Smooth muscle cell of trachea (primary cell): Measurements from ENCODE around the gene C1RL. TPM values are rescaled to one million over a fixed set of nuclear protein-coding genes. Genes with fewer than 3 reads are reported as not detected.

Source experiments
- total RNA-seq: library from RNA; depleted of rRNA; stranded (reverse); fragments of >200 nt; gene quantifications from 2 replicates; pipeline ENCODE4 v1.2.1, GENCODE V29; 2014

Gene C1RL
- total RNA-seq: 50.2 and 82.0 TPM in 2 replicates

GRCh38 chr12:7108796-7109571, at the start of gene C1RL:
Gene C1RL (minus strand): TSS chr12:7109214. CDS start chr12:7109180, 34 bp downstream.

GRCh38 chr12:7129872-7130691, 21.1 kb upstream of the C1RL start, which contains the start of gene CLSTN3:
Gene CLSTN3 (plus strand): TSS chr12:7130371. CDS start chr12:7130649, 278 bp downstream.

GRCh38 chr12:7128681-7129286, 19.8 kb upstream of the C1RL start, which contains the start of gene RBP5:
Gene RBP5 (minus strand): TSS chr12:7128889. CDS start chr12:7128775, 114 bp downstream.

GRCh38 chr12:7092229-7092985, 16.6 kb downstream of the C1RL start, which contains the start of gene C1R:
Gene C1R (minus strand): TSS chr12:7092445. CDS start chr12:7092388, 57 bp downstream.

GRCh38 chr12:7060353-7060954, 48.6 kb downstream of the C1RL start, which contains the start of gene C1S:
Gene C1S (plus strand): TSS chr12:7060718. CDS start chr12:7061913, 1,195 bp downstream.

Other genes with a start within 250 kb of the C1RL start
- 1,080 and 1,447 TPM in 2 replicates for gene TPI1, start 241.7 kb downstream of the C1RL start, total RNA-seq
- gene SPSB2, start 235.9 kb downstream of the C1RL start, total RNA-seq: 6.3 and 14.1 TPM in 2 replicates
- gene LRRC23, start 204.4 kb downstream of the C1RL start, total RNA-seq: 13.2 and 14.9 TPM in 2 replicates
- gene ENO2, start 194.6 kb downstream of the C1RL start, total RNA-seq: 20.1 and 29.3 TPM in 2 replicates
- 16.9 and 31.9 TPM in 2 replicates for gene ATN1, start 181.3 kb downstream of the C1RL start, total RNA-seq
- gene RNU7-1, start 165.4 kb downstream of the C1RL start, total RNA-seq: not detected in 2 replicates
- gene C12orf57, start 165.2 kb downstream of the C1RL start, total RNA-seq: 61.5 and 94.6 TPM in 2 replicates
- under 0.01 TPM in 1 of 2 replicates, not detected in the other for gene PTPN6, start 157.9 kb downstream of the C1RL start, total RNA-seq
- gene PHB2, start 138.6 kb downstream of the C1RL start, total RNA-seq: 176 and 184 TPM in 2 replicates
- gene EMG1, start 138.3 kb downstream of the C1RL start, total RNA-seq: 35.2 and 55.0 TPM in 2 replicates
- 15.1 and 17.9 TPM in 2 replicates for gene LPCAT3, start 90.7 kb downstream of the C1RL start, total RNA-seq
- gene C1S, start 48.5 kb downstream of the C1RL start, total RNA-seq: 307 and 827 TPM in 2 replicates
- gene C1R, start 16.8 kb downstream of the C1RL start, total RNA-seq: 159 and 432 TPM in 2 replicates
- gene RBP5, start 19.7 kb upstream of the C1RL start, total RNA-seq: 0.33 TPM in 1 of 2 replicates, not detected in the other
- gene CLSTN3, start 21.2 kb upstream of the C1RL start, total RNA-seq: 19.4 and 25.9 TPM in 2 replicates
- gene PEX5, start 80.5 kb upstream of the C1RL start, total RNA-seq: 33.9 and 44.8 TPM in 2 replicates
- gene ACSM4, start 194.9 kb upstream of the C1RL start, total RNA-seq: not detected in 2 replicates